ENCODE data around the gene C16orf74. TPM values are rescaled to one million over a fixed set of nuclear protein-coding genes. Genes with fewer than 3 reads are reported as not detected.

C16orf74 gene
- polyA plus RNA-seq, 1 donor (not counting 4 experiments of a cell fraction or from before 2014, with no cell fraction given), result 35.3 TPM

DNA sequence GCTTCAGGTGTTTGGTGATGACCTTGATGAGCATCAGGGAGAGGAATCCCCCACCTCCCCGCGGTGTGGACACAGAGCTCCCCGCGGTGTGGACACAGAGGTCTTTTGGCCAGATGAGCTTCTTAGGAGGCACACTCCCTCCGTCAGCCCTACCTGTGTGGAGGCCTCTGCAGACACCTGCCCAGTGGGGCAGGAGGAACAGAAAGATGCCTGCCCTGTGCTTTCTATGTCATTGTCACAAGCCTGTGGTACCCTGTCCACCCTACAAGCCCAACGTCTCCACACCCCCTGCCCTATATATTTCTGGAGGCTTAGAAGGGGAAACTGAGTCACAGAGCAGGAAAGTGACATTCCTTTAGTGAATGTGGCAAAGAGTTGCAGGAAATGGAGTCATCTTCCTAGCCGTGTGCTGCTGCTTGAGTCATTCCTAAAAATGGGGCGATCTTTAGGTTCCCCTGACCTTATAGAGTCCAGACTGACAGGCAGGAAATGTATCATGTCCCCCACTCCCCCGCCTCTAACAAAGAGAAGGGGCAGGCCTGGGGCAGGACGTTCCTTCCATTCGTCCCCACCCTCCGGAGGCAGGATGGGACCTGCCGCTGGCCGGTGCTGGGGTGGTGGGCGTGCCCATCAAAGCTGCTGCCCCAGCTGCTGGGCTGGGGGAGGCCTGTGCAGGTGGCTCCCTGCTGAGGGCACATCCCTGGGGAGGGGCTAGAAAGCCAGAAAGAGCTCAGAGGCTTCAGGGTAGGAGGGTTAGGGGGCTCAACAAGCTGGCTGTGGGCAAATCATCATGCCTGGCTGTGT, 1.0 kb upstream of the C16orf74 start:
- peaks cover 23% of the 10 kb centered on the region for H3K79me2 ChIP-seq (ENCODE audit: control insufficient read depth, insufficient read depth, low read length)
- no peak overlapping the region for H2AFZ ChIP-seq (ENCODE audit: control insufficient read depth, low read length)
- peaks cover 0 to 8% of the 10 kb centered on the region in 2 experiments for H3K36me3 ChIP-seq (ENCODE audit: control insufficient read depth in 2 of 2, extremely low read depth in 1 of 2, insufficient read depth in 2 of 2, low read length in 2 of 2)
- peak overlapping the region; percentile 87 for H3K27ac ChIP-seq (ENCODE audit: control insufficient read depth, insufficient read depth, low read length)
- peaks cover 3% of the 10 kb centered on the region for H4K20me1 ChIP-seq (ENCODE audit: control insufficient read depth, extremely low read depth, insufficient read depth, low read length)
- no peaks in the 10 kb centered on the region for H3K9me1 ChIP-seq (ENCODE audit: control insufficient read depth, extremely low read depth, insufficient read depth, low read length)
- peak overlapping the region; percentile 98 for H3K4me2 ChIP-seq (ENCODE audit: control insufficient read depth, extremely low read depth, insufficient read depth, low read depth, low read length)
- peaks cover 60% of the 10 kb centered on the region for H3K4me1 ChIP-seq (ENCODE audit: control insufficient read depth, extremely low read depth, insufficient read depth, low read length)
- dilution Hi-C loops (cut with MboI; ENCODE audit: extremely low pct_ligation_motif_present, low sequenced_read_pairs), result no loop called here
- H3K9me3 ChIP-seq (ENCODE audit: control insufficient read depth, low read depth, low read length), result no peaks in the 10 kb centered on the region
- H3K27me3 ChIP-seq (ENCODE audit: control insufficient read depth, extremely low read depth, insufficient read depth, low read length), result no peaks in the 10 kb centered on the region
- TF ChIP-seq, protein P1, sequence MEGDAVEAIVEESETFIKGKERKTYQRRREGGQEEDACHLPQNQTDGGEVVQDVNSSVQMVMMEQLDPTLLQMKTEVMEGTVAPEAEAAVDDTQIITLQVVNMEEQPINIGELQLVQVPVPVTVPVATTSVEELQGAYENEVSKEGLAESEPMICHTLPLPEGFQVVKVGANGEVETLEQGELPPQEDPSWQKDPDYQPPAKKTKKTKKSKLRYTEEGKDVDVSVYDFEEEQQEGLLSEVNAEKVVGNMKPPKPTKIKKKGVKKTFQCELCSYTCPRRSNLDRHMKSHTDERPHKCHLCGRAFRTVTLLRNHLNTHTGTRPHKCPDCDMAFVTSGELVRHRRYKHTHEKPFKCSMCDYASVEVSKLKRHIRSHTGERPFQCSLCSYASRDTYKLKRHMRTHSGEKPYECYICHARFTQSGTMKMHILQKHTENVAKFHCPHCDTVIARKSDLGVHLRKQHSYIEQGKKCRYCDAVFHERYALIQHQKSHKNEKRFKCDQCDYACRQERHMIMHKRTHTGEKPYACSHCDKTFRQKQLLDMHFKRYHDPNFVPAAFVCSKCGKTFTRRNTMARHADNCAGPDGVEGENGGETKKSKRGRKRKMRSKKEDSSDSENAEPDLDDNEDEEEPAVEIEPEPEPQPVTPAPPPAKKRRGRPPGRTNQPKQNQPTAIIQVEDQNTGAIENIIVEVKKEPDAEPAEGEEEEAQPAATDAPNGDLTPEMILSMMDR (optimal IDR thresholded peaks at IDR 0.05 in 1 of 3, IDR thresholded peaks at IDR 0.05 in 1 of 3, conservative IDR thresholded peaks at IDR 0.05 in 1 of 3; ENCODE audit: extremely low read depth in 1 of 3, insufficient read depth in 2 of 3, low read length in 3 of 3), result no peak
- TF ChIP-seq EZH2 (IDR thresholded peaks at IDR 0.05; ENCODE audit: low read length), result no peak
- peak overlapping the region; percentile 69 for H3K9ac ChIP-seq (ENCODE audit: control insufficient read depth, extremely low read depth, insufficient read depth, low read length)
- peak; percentile 87 for FAIRE-seq
- H3K4me3 ChIP-seq (ENCODE audit: control insufficient read depth in 2 of 3, extremely low read depth in 1 of 3, insufficient read depth in 2 of 3, low read depth in 1 of 3, low read length in 3 of 3), result peak overlapping the region; percentile 70 to 79 (median 75)
- DNase-seq (ENCODE audit: low read depth, low spot score), result peak; percentile 84

DNA sequence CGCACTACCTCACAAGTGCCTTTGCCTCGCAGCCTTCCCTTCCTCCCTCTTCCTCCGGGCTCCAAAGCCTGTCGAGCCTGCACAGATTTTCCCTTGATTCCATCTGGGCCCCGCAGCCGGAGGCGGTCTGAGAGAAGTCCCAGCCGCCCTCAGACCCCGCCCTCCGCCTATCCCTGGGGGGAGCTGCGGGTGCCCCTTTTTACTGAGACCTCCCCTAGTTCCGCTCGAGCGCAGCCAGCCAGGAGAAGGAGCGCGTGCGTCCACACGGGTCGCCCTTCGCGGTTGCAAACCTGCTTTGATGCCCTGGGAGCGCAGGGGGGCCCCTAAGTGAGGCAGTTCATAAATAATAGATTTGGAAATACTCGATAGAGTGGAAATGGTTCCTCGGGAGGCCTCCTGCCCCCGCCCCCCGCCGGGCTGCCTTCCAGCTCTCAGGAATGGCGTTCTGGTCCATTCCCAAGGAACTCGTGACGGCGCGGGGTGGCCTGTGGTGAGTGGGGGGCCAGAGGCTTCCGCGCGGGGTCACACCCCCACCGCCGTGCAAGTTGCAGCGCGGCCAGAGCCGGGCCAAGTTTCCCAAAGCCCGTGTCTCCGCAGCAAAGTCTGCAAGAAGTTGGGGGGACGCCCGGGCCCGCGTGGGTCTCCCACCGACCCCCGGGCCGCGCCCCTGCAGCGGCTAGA, 610 bp downstream of the C16orf74 start:
- Histone ChIP-seq H3K4me1 (ENCODE audit: control insufficient read depth, extremely low read depth, insufficient read depth, low read length) (peaks cover 69% of the 10 kb centered on the region), H3K79me2 (ENCODE audit: control insufficient read depth, insufficient read depth, low read length) (peaks cover 34% of the 10 kb centered on the region), H3K27ac (ENCODE audit: control insufficient read depth, insufficient read depth, low read length) (peak overlapping the region; percentile 62), H4K20me1 (ENCODE audit: control insufficient read depth, extremely low read depth, insufficient read depth, low read length) (peaks cover 9% of the 10 kb centered on the region), H2AFZ (ENCODE audit: control insufficient read depth, low read length) (no peak overlapping the region), H3K4me2 (ENCODE audit: control insufficient read depth, extremely low read depth, insufficient read depth, low read depth, low read length) (peak overlapping the region; percentile 81), H3K27me3 (ENCODE audit: control insufficient read depth, extremely low read depth, insufficient read depth, low read length) (no peaks in the 10 kb centered on the region), H3K9me1 (ENCODE audit: control insufficient read depth, extremely low read depth, insufficient read depth, low read length) (no peaks in the 10 kb centered on the region), H3K4me3 (ENCODE audit: control insufficient read depth in 2 of 3, extremely low read depth in 1 of 3, insufficient read depth in 2 of 3, low read depth in 1 of 3, low read length in 3 of 3) (peak overlapping the region; percentile 75 to 92 (median 80)), H3K9ac (ENCODE audit: control insufficient read depth, extremely low read depth, insufficient read depth, low read length) (peak overlapping the region; percentile 82), H3K9me3 (ENCODE audit: control insufficient read depth, low read depth, low read length) (no peaks in the 10 kb centered on the region), H3K36me3 (ENCODE audit: control insufficient read depth in 2 of 2, extremely low read depth in 1 of 2, insufficient read depth in 2 of 2, low read length in 2 of 2) (peaks cover 3 to 15% of the 10 kb centered on the region in 2 experiments)
- no peak for DNase-seq (ENCODE audit: low read depth, low spot score)
- FAIRE-seq, result no peak
- TF ChIP-seq, protein P1 (optimal IDR thresholded peaks at IDR 0.05 in 1 of 3, IDR thresholded peaks at IDR 0.05 in 1 of 3, conservative IDR thresholded peaks at IDR 0.05 in 1 of 3; ENCODE audit: extremely low read depth in 1 of 3, insufficient read depth in 2 of 3, low read length in 3 of 3), result no peak
- TF ChIP-seq EZH2 (IDR thresholded peaks at IDR 0.05; ENCODE audit: low read length), result no peak
- dilution Hi-C loops (cut with MboI; ENCODE audit: extremely low pct_ligation_motif_present, low sequenced_read_pairs), result no loop called here

Measured in keratinocyte (primary cell).